ENCODE results near the gene BPI.
"Not testable (repeated sequence)": the region's sequence is repeated elsewhere in the genome, so short reads cannot be mapped to it uniquely, and the experiment has no call there.

The BPI gene

DNA sequence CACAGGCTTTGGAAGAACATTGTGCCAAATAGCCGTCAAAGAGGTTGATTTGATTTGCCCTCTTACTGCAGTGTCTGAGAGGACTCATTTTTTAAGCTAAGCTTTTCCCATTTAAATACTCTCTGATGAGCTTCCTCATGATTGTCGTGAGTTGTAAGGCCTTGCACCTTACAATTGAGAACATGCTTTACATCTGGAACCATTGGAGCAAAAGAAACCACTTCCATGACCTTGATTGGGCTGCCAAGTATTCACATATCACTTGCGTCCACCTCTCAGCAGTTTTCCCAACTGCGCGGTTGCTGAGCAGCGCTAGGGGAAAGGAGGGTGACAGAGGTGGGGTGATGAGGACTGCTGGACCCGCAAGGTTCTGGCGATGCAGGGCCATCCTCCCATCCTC lies 30.1 kb downstream of the BPI start:
- no peak for FAIRE-seq
- no peak for DNase-seq (ENCODE audit: low spot score)

- no peak for FAIRE-seq
- DNase-seq (ENCODE audit: low spot score), result no peak
Measured at GRCh38 chr20:38336726-38337125, 32.8 kb downstream of the BPI start.

DNA sequence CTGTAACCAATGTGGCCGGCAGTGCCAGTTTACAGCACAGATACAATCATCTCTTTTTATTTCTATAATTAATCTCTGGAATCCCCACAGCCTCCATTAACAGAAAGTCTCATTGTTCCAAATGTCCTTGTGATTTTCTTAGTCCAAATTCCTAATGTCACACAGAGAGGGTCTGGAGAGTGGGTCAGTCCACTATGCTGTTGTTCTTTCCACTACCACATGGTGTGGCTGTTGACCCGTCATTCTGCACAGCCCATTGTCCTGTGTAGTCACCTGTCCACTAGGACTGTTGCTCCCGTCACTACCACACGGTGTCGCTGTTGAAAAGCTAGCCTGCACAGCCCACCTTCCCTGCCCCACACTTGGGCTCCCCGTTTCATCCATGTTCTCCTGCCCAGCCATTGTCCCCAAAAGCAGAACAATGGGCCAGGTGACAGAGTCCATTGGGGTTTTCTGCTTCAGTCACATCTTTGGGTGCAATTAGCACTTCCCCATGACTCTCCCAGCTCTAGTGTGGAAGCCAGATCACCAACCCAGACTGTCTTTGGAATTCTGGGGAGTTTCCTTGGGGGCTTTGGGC lies 33.7 kb downstream of the BPI start:
- FAIRE-seq, result no peak
- peak; percentile 50 for DNase-seq (ENCODE audit: low spot score)

DNA sequence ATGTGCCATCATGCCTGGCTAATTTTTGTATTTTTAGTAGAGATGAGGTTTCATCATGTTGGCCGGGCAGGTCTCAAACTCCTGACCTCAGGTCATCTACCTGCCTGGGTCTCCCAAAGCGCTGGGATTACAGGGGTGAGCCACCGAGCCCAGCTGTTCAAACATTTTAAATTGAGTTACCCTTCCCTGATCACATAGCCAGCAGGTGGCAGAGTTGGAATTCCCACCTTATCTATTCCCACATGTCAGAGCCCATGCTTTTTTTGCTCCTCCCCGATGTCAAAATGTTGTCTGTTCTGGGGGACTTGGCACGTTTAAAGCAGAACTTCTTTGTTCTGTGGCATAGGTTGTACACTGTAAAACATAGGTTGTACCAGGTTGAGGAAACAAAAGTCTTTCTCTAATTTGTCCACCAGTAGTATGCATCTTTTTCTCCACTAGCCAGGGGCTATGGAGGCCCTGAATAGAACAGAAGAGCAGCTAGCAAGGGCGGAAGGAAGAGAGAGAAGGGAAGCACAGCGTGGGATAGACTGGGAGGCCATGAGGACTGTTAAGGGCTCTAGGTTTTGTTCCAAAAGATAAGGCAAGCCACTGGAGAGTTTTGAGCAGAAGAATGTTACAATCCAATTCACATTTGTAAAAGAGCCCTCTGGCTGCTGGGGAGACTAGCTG lies 35.0 kb downstream of the BPI start:
- FAIRE-seq, result no peak
- no peak for DNase-seq (ENCODE audit: low spot score)

DNA sequence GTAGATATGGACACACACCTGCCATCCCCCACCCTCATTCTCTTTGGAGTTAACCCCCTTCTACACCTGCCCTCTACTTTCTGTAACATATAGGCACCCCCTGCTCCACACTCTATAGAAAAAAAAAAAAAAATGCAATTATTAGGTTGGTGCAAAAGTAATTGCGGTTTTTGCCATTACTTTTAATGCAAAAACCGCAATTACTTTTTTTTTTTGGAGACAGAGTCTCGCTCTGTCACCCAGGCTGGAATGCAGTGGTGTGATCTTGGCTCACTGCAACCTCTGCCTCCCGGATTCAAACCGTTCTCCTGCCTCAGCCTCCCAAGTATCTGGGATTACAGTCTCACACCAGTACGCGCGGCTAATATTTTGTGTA lies 35.6 kb downstream of the BPI start:
- not testable (repeated sequence) for FAIRE-seq; DNase-seq (ENCODE audit: low spot score)

- DNase-seq (ENCODE audit: low spot score) (no peak), FAIRE-seq (no peak)
Measured at GRCh38 chr20:38339997-38340396, 36.0 kb downstream of the BPI start.

DNA sequence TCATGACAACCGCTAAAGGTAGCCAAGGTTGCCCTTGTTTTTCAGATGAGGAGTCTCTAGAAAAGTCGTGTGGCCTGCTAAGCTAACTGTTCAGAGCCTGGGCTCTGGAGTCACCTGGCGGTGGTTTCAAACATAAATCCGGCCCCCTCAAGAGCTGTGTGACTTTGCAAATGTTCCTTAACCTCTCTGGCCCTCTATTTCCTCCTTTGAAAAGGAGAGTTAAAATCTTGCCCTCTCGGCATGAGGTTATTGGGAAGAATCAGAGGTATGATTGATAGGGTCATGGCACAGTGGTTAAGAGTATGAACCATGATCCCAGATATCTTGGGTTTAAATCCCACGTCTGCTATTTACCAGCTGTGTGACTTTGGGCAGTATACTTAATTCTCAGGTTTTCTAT lies 36.7 kb downstream of the BPI start:
- no peak for FAIRE-seq

DNA sequence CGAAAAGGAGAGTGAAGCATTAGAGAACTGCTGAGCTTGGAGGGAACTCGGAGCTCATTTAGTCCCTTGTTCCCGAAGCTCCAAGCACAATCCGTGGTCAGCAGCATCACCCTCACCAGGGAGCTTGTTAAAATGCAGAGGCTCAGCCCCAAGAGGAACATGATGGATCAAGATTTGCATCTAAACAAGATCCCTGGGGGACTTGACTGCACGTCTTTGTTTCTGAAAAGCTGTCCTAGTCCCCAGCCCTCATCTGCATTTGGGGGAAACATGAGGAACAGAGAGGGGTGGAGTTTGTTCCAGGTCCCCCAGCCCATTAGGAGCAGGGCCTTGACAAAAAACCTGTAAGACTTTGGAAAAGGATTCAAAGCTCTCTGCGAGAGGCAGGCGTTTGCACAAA lies 38.3 kb downstream of the BPI start:
- FAIRE-seq, result no peak

More for the DNA sequence above, 36.7 kb downstream of the BPI start:
- no peak for DNase-seq (ENCODE audit: low spot score)

DNA sequence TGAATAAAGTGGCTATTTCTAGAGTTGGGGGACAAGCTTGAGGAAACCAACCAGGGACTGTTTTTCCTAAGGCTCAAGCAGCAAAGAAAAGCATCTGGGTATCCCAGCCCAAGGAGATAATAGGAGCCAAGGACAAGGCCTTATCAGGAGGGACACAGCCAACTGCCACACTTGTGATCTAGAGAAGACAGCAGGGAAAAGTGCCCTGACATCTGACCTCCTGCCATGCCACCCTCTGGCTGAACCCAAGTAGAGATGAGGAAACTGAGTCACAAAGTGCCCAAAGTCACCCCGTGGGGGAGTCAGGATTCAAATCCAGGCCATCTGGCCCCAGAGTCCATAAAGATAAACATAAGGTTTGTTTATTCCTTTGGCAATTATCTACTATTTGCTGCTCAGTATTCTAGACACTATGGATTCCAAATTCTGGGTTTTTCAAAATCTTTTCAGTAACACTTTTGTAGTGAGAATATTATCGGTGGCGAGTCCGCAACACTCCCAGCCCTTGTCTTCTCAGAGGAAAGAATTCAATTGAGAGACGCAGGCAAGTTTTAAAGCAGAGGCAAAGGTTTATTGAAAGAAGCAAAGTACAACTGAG lies 38.9 kb downstream of the BPI start:
- FAIRE-seq (no peak), DNase-seq (ENCODE audit: low spot score) (no peak)

More for the DNA sequence above, 38.3 kb downstream of the BPI start:
- DNase-seq (ENCODE audit: low spot score), result no peak

GRCh38 chr20:38343311-38344106 lies 39.6 kb downstream of the BPI start:
- FAIRE-seq (no peak), DNase-seq (ENCODE audit: low spot score) (no peak)

GRCh38 chr20:38344107-38344701 lies 40.2 kb downstream of the BPI start:
- DNase-seq (ENCODE audit: low spot score), result no peak
- no peak for FAIRE-seq

DNA sequence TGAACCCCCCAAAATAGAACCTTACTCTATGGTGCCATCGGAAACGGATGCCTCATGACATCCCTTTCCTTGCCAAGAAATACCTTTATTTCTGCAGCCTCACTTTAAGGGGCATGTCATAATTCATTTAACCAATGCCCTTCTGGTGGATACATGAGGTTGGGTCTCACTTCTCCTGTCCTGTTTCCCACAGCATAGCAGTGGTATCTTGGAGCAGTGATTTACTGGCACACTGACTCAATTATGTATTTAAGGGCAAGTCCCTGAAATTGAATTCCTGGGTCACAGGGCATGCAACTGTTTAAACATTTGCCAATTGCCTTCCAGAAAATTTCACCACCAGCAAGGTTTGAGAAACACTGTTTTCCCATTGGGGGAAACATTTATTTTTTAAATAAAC lies 41.7 kb downstream of the BPI start:
- no peak for FAIRE-seq
- no peak for DNase-seq (ENCODE audit: low spot score)

DNA sequence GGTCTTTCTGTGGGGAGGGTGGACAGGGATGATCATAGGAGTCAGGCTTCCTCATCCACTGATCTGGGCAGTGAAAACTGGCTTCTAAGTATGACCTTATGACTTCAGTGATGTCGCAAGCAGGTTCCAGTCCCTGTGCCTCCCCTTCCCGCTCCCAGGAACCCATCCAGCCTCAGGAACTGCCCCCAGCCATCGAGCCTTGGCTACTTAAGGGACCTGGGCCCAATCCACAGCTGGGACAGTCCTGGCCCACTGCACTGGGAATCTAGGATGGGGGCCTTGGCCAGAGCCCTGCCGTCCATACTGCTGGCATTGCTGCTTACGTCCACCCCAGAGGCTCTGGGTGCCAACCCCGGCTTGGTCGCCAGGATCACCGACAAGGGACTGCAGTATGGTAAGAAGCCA lies 42.3 kb downstream of the BPI start, which contains the start of gene LBP:
TSS of gene LBP (plus strand) at position 236 of the 405 bp plus-strand sequence. CDS start at position 271, 35 bp downstream.
- no peak for DNase-seq (ENCODE audit: low spot score)

GRCh38 chr20:38346741-38347140 lies 42.8 kb downstream of the BPI start:
- FAIRE-seq (no peak), DNase-seq (ENCODE audit: low spot score) (no peak)

More for the DNA sequence above, 42.3 kb downstream of the BPI start, which contains the start of gene LBP:
- FAIRE-seq, result no peak

DNA sequence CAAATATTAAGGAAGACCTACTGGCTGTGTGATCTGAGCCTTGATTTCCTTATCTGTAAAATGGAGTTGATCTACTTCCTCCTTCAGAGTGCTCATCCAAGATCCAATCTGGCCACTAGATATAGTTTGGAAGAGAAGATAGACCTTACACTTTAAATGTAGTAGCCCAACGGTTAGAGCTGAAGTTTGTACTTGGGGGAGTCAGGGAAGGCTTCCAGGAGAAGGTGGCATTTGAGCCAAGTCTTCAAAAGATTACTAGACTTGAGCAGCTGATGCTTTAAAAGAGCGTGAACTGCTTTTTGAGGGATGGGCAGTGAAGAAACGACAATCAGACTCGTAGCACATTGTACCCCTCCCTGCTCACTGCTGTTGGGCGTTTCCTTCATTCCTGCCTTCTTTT lies 45.9 kb downstream of the BPI start:
- no peak for FAIRE-seq
- no peak for DNase-seq (ENCODE audit: low spot score)

DNA sequence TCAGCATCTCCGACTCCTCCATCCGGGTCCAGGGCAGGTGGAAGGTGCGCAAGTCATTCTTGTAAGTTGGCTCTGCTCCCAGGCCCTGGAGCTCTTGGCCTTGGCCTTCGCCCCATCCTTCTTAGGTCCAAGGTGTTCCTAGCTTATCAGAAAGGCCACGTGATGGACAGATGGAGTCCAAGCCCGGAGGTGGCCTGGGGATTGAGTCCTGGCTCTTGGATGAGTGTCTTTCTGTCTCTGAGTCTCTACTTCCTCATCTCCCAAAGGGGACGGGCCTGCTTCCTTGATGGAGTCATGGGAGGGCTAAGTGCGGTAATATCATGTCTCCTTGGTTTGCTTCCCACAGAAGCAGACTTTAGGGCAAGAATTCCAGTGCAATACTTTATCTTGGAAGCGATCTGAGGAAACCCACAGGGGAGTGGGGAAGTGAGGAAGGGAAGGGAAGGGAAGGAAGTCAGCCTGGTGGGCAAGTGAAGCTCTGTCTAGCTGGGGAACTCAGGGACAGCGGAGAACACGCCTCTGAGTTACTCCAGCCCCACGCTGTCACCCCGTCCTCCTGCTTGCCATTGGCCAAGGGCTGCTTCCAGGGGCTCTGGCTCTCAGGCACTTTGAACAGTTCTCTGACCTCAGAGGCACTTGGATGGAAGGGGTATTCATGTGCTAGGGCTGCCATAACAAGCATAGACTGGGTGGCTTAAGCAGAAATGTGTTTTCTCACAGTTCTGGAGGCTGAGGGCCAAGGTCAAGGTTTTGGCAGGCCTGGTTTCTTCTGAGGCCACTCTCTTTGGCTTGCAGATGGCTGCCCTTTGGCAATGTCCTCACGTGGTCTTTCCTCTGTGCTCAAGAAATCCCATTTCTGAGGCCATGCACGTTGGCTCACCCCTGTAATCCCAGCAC lies 47.2 kb downstream of the BPI start:
- DNase-seq (ENCODE audit: low spot score) (no peak), FAIRE-seq (no peak)

DNA sequence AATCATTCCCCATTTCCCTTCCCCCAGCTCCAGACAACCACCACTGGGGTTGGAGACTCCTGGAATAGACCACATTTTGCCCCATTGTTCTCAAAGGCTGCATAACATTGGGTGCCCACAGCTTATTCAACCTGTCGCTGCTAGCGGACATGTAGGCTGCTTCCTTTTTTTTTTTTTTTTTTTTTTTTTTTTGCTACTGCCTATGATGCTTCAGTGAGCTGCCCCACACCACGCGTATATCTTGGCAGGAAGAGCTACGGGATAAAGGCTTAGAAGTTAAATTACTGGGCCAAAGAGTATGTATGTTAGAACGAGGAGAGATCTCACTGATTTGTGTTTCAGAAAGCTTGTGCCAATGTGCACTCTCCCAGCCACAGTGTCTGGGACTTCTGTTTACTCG lies 49.4 kb downstream of the BPI start:
- no peak for FAIRE-seq
- DNase-seq (ENCODE audit: low spot score), result peak; percentile 38

- no peak for FAIRE-seq
- DNase-seq (ENCODE audit: low spot score), result no peak
Measured at GRCh38 chr20:38354227-38354626, 50.3 kb downstream of the BPI start.

GRCh38 chr20:38355161-38356012 lies 51.4 kb downstream of the BPI start:
- DNase-seq (ENCODE audit: low spot score), result no peak
- no peak for FAIRE-seq

Measured in urothelium cell line (cell line).